ENCODE results near the gene DYNC2I2.

DYNC2I2 gene

DNA sequence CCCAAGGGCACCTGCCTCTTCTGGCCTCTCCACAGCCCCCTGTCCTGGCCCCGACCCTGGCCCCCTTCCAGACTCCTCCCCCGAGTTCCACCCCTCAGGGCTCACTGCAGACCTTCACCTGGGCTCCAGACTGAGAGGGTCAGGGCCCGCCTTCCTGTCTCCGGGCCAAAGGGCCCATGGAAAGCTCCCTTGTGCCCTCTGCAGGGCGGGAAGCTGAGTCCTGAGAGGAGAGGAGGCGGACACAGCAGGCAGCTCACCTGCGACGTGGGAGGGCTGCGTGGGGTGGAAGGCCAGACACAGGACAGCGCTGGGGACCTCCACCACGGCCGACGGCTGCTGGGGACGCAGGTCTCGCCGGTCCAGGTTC is 20.6 kb downstream of the DYNC2I2 start:
- DNase-seq = no peak
- no peak overlapping the region for H3K4me3 Mint-ChIP-seq

DNA sequence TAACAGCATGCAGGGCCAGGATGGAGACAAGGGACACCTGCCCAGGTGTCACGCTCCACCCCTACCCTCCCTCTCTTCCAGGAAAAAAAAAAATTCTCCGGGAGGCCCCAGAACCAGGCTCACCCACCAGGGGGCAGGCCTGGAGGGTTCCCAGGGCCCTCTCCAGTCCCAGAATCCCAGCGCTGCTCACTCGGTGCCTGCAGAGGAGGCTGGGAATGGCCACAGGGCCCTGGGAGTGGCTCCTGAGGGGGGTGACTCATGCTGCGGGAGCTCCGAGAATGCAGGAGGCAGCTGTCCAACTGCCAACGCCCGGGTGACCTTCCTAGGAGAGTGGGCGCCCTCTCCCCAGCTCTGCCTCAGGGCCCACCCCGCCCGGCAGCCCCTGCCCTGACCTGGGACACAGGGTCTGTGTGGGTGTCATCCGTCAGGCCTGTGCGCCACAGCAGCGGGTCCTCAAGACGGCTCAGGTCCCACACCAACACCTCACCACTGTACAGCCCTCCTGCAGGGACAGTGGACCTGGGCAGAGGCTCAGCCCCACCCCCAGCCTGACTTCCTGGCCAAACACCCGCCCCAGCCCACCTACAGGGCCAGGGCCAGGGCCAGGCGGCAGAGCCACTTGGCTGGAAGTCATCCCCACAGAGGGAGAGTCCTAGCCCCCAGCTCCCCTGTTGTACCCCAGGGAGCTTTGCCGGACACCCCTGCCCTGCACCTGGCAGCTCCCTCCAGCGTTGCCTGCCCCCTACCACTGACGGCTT is 21.2 kb downstream of the DYNC2I2 start:
- Mint-ChIP-seq H3K36me3 (peaks cover 28% of the 10 kb centered on the region), H3K27ac (no peak overlapping the region), H3K9me3 (no peaks in the 10 kb centered on the region), H3K4me3 (no peak overlapping the region), H3K27me3 (no peaks in the 10 kb centered on the region), H3K4me1 (no peaks in the 10 kb centered on the region)
- CTCF ChIA-PET = interaction anchor here (0.6 to 0.9 kb wide), 2 partner anchors 98 to 284 kb away, joined by 3 read pairs; no protein-coding TSS in a partner anchor
- DNase-seq = no peak

More for the DNA sequence above, 20.6 kb downstream of the DYNC2I2 start:
- CTCF ChIA-PET = no interaction called here
- Mint-ChIP-seq H3K4me1 (no peaks in the 10 kb centered on the region), H3K9me3 (no peaks in the 10 kb centered on the region), H3K27me3 (no peaks in the 10 kb centered on the region), H3K27ac (no peak overlapping the region), H3K36me3 (peaks cover 28% of the 10 kb centered on the region)

DNA sequence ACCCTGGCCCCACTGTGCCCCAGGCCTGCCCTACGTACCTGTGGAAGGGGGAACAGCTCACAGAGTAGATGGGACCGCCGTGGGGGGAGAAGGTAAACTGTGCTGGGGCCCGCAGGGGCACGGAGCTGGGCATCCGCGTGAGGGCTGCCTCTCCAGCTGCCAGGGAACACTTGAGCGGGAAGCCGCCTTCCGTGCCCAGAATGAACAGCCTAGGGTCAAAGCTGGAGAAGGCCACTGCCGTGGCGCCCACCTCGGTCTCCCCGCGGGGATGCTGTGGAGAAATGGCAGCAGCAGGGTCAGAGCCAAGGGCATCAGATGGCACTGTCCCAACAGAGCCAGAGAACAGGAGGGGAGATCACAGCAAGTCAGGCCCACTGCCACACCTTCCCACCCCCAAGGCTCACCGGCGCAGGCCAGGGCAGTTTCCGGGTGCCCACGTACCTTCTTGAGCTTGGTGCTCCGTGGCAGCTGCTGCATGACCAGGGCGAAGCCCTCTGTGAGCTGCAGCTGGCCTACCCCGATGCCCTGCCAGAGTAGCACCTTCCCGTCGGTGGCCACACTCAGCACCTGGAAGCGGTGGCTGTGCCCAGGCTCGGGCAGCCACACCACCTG is 21.9 kb downstream of the DYNC2I2 start:
- CTCF ChIA-PET = interaction anchor here (0.6 to 0.9 kb wide), 2 partner anchors 97 to 285 kb away, joined by 3 read pairs; no protein-coding TSS in a partner anchor
- H3K4me3 Mint-ChIP-seq = no peak overlapping the region
- no peak for DNase-seq
- H3K4me1 Mint-ChIP-seq = no peaks in the 10 kb centered on the region
- no peaks in the 10 kb centered on the region for H3K9me3 Mint-ChIP-seq
- no peaks in the 10 kb centered on the region for H3K27me3 Mint-ChIP-seq
- no peak overlapping the region for H3K27ac Mint-ChIP-seq
- peaks cover 33% of the 10 kb centered on the region for H3K36me3 Mint-ChIP-seq

DNA sequence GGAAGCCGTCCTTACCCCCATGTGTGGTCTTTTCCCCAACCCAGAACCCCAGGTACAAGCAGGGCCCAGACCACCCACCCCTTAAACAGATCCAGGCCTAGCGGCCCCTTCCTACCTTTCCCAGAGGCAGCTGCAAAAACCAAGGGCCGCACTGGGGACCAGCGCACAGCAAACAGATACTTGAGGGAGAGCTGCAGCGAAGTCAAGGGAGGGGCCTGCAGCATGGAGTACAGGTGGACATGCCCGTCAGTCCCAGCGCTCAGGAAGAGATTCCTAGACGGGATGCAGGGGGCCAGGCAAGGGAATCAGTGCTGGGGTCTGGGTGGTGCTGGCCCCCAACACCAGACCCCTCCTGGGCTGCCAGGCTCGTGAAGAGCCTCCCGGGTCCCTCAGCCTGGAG is 22.5 kb downstream of the DYNC2I2 start:
- H3K36me3 Mint-ChIP-seq = peaks cover 38% of the 10 kb centered on the region
- CTCF ChIA-PET = no interaction called here
- no peaks in the 10 kb centered on the region for H3K27me3 Mint-ChIP-seq
- no peak overlapping the region for H3K4me3 Mint-ChIP-seq
- no peak for DNase-seq
- H3K9me3 Mint-ChIP-seq = no peaks in the 10 kb centered on the region
- no peaks in the 10 kb centered on the region for H3K4me1 Mint-ChIP-seq
- H3K27ac Mint-ChIP-seq = no peak overlapping the region

DNA sequence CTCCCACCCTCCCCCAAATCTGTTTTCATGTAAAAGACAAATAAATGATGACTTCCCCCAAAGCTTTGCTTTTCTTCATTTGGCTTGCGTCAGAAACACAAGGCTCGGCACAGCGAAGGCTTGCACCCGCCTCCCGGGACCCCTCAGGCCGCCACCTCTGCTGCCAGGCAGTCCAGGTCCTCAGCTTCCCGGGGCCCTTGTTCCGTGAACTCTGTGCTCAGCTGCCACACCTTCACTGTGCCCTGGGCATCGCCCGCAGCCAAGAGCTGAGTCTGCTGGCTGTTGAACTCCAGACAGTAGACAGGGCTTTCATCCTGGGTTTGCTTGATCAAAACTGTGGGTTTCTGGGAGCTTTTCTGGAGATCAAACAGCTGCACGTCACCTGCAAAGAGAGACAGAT is 23.0 kb downstream of the DYNC2I2 start:
- no peaks in the 10 kb centered on the region for H3K4me1 Mint-ChIP-seq
- no peaks in the 10 kb centered on the region for H3K9me3 Mint-ChIP-seq
- H3K27me3 Mint-ChIP-seq = no peaks in the 10 kb centered on the region
- DNase-seq = no peak
- no peak overlapping the region for H3K27ac Mint-ChIP-seq
- H3K36me3 Mint-ChIP-seq = peaks cover 43% of the 10 kb centered on the region
- no peak overlapping the region for H3K4me3 Mint-ChIP-seq
- CTCF ChIA-PET = interaction anchor here (0.6 to 1.3 kb wide), 2 partner anchors 91 to 600 kb away, joined by 3 read pairs; partner anchors contain the start of gene ZDHHC12

DNA sequence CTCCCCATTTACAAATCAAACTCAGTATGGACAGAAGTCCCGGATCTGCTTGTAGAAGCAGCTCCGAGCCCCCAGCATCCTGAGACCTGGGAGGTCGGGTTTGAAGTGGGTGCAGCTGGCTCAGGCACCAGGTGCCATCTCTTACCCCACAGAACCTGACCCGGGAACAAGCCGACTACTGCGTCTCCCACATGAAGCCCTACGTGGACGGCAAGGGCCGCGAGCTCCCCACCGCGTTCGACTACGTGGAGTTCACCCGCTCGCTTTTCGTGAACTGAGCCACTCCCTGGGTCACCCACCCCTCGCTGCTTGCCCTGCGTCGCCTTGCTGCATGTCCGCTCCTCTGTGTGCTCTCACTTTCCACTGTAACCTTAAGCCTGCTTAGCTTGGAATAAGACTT is 23.6 kb downstream of the DYNC2I2 start:
- Mint-ChIP-seq H3K36me3 (peaks cover 41% of the 10 kb centered on the region), H3K27me3 (no peaks in the 10 kb centered on the region), H3K4me1 (no peaks in the 10 kb centered on the region), H3K9me3 (no peaks in the 10 kb centered on the region), H3K27ac (no peak overlapping the region), H3K4me3 (no peak overlapping the region)
- DNase-seq = no peak
- CTCF ChIA-PET = interaction anchor here (0.6 to 1.3 kb wide), 2 partner anchors 91 to 599 kb away, joined by 3 read pairs; partner anchors contain the start of gene ZDHHC12

DNA sequence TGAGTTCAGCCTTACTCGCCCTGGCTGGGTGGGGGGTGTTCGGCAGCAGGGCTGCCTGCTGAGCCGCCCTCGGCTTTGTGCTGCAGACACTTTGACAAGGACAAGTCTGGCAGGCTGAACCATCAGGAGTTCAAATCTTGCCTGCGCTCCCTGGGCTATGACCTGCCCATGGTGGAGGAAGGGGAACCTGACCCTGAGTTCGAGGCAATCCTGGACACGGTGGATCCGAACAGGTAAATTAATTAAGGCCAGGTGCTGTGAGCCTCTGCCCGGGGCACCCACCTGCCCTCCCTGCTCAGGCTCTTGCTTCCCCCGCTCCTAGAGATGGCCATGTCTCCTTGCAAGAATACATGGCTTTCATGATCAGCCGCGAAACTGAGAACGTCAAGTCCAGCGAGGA is 24.2 kb downstream of the DYNC2I2 start:
- H3K36me3 Mint-ChIP-seq = peaks cover 43% of the 10 kb centered on the region
- H3K27ac Mint-ChIP-seq = no peak overlapping the region
- DNase-seq = no peak
- H3K27me3 Mint-ChIP-seq = no peaks in the 10 kb centered on the region
- no peak overlapping the region for H3K4me3 Mint-ChIP-seq
- no peaks in the 10 kb centered on the region for H3K4me1 Mint-ChIP-seq
- CTCF ChIA-PET = interaction anchor here (1.3 kb wide), 1 partner anchor 92 kb away, joined by 3 read pairs; the partner anchor contains the start of gene ZDHHC12
- no peaks in the 10 kb centered on the region for H3K9me3 Mint-ChIP-seq

DNA sequence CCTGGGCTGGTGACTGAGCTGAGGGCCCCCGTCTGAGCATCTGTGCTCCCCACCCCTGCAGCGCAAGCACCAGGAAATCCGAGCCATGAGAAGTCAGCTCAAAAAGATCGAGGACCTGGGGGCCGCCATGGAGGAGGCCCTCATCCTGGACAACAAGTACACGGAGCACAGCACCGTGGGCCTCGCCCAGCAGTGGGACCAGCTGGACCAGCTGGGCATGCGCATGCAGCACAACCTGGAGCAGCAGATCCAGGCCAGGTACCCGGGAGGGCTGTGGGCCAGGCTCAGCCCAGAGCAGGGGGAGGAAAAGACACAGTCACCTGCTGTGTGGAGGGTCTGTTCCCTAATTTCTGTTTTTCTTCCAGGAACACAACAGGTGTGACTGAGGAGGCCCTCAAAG is 24.6 kb downstream of the DYNC2I2 start:
- Mint-ChIP-seq H3K27me3 (no peaks in the 10 kb centered on the region), H3K36me3 (peaks cover 43% of the 10 kb centered on the region), H3K4me1 (no peaks in the 10 kb centered on the region), H3K27ac (no peak overlapping the region), H3K9me3 (no peaks in the 10 kb centered on the region), H3K4me3 (no peak overlapping the region)
- DNase-seq = no peak
- CTCF ChIA-PET = no interaction called here

DNA sequence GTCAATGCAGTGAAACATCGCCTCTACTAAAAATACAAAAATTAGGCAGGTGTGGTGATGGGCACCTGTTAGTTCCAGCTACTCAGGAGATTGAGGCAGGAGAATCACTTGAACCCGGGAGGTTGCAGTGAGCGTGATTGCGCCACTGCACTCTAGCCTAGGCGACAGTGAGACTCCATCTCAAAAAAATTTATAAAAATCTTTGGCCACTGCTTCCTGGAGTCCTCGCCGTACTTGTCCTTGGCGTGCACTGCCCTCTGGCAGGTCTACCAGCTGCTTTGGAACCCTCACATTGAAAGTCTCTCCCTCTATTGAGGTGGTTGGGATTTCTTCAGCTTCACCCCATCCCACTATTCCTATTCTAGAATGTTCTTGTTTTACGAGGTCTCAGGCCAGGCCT is 25.0 kb downstream of the DYNC2I2 start:
- peaks cover 44% of the 10 kb centered on the region for H3K36me3 Mint-ChIP-seq
- no peaks in the 10 kb centered on the region for H3K27me3 Mint-ChIP-seq
- CTCF ChIA-PET = no interaction called here
- no peak overlapping the region for H3K4me3 Mint-ChIP-seq
- no peak for DNase-seq
- H3K27ac Mint-ChIP-seq = no peak overlapping the region
- H3K4me1 Mint-ChIP-seq = no peaks in the 10 kb centered on the region
- H3K9me3 Mint-ChIP-seq = no peaks in the 10 kb centered on the region

DNA sequence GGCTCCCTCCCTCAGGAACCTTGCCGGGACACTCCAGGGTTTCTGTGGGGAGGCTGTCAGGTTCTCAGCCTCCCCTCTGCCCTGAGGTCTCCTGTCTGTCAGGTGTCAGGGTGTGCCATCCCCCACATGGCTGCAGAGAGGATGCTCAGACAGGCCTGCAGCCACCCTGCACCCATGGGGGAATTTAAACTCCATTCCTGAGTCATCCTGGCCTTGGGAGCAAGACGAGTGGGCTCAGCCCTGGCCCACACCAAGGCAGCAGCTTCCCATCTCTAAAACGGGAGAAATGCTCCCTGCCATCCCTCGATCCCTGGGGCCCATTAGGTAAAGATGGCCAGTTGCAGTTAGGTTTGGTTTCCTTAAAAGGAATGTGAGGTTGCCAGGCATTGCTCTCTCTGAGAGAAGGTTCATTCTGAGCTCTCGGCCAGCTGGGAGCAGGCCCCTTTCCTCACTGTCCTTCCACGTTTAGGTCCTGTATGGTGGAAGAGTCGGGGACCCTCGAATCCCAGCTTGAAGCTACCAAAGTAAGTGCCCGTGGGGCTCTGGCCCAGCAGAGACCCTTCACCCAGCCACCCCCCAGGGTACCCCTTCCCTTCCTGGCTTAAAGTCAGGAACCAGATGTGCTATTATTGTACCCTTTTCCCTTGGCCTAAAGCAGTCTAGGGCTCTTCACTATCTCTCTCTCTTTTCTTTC is 26.6 kb downstream of the DYNC2I2 start:
- H3K4me3 Mint-ChIP-seq = no peak overlapping the region
- peak overlapping the region; percentile 71 for H3K27ac Mint-ChIP-seq
- CTCF ChIA-PET = no interaction called here
- peaks cover 58% of the 10 kb centered on the region for H3K36me3 Mint-ChIP-seq
- H3K27me3 Mint-ChIP-seq = no peaks in the 10 kb centered on the region
- no peaks in the 10 kb centered on the region for H3K9me3 Mint-ChIP-seq
- no peaks in the 10 kb centered on the region for H3K4me1 Mint-ChIP-seq
- no peak for DNase-seq

DNA sequence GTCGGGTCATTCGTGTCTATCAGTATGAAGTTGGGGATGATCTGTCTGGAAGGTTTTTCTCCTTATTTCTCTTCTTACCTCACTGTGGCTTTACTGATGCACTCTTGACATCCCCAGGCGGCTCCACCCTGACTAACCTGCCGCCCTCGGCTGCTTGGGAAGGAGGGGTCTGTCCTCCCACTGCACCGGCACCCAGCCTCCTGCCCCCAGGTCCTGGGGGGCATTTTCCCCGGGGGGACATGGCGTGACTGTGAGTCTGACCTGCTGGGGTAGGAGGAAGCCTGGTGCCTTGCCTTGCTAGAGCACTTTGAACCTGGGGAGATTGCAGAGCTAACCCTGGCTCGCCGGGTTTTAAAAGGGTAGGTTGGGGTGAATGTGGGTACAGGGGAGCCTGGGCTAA is 27.5 kb downstream of the DYNC2I2 start:
- Mint-ChIP-seq H3K9me3 (no peaks in the 10 kb centered on the region), H3K36me3 (peaks cover 63% of the 10 kb centered on the region), H3K27ac (peak overlapping the region; percentile 42), H3K4me1 (no peaks in the 10 kb centered on the region), H3K27me3 (no peaks in the 10 kb centered on the region), H3K4me3 (no peak overlapping the region)
- no peak for DNase-seq
- CTCF ChIA-PET = no interaction called here

DNA sequence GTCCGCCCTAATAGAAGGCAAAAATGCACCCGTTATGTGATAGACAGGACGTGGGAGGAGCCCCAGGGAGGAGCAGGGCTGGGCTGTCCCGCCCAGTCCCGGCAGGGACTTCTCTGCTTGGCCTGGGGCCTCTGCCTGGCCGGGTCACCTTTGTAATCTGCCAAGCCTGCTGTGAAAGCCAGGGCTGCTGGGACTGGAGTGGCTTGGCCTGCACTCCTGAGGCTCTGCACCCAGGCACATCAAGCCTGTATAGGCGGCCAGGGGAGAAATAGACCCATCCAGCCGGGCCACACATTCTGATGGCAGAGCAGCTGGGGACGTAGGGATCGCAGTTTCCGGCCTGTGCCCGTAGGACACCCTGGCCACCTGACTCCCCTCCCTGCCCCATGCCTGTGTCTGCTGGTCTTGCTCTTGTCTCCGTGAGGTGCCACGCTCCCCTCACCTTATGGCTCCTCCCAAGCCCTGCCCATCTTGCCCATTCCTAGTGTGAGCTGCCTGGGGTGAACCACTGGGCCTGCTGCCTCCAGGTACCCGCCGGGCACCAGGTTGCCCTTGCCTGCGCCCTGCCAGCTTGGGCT is 28.1 kb downstream of the DYNC2I2 start:
- H3K27ac Mint-ChIP-seq = peak overlapping the region; percentile 42
- no peak overlapping the region for H3K4me3 Mint-ChIP-seq
- DNase-seq = no peak
- CTCF ChIA-PET = no interaction called here
- no peaks in the 10 kb centered on the region for H3K27me3 Mint-ChIP-seq
- H3K36me3 Mint-ChIP-seq = peaks cover 59% of the 10 kb centered on the region
- no peaks in the 10 kb centered on the region for H3K9me3 Mint-ChIP-seq
- H3K4me1 Mint-ChIP-seq = no peaks in the 10 kb centered on the region

DNA sequence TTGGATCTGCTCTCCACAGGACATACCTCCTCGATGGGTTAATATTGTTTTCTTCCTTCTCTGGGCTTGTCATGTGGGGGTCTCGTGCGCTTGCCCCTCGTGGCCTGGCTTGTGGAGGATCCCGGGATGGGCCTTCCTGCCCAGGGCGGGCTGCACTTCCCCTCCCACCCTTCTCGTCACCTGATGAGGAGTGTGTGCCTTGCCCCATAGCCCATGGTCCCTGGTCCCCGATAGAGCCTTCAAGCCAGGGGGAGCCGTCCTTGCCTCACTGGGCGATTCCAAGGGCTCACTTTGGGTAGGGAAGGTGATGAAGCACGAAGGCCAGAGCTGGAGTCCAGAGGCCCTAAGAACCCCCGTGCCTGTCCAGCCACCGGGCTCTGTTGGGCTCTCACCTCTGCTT is 28.7 kb downstream of the DYNC2I2 start:
- Mint-ChIP-seq H3K27ac (no peak overlapping the region), H3K27me3 (no peaks in the 10 kb centered on the region), H3K9me3 (no peaks in the 10 kb centered on the region), H3K4me3 (no peak overlapping the region), H3K4me1 (no peaks in the 10 kb centered on the region), H3K36me3 (peaks cover 54% of the 10 kb centered on the region)
- CTCF ChIA-PET = no interaction called here
- no peak for DNase-seq

DNA sequence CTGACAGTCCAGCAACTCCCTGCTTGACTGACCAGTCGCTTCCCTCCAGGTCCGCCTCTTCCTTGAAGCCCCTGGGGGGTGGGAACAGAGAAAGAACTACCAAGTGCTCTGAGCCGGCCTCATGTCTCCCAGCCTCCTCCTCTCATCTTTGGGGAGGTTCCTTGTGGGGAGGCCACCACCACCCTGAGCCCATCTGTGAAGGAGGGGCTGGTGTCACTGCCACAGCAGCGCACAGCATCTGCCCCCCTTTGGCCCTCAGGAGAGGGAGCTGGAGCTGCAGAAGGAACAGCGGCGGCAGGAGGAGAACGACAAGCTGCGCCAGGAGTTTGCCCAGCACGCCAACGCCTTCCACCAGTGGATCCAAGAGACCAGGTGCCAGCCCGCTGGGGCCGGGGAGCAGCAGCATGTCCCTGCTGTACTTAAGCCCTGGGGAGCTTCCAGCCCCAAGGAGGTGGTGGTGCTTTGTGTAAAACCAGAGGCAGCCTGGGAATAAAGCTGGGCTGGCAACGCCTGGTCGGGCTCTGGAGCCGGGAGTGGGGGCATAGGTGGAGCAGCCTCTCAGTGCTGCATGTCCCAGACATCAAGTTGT is 29.4 kb downstream of the DYNC2I2 start:
- Mint-ChIP-seq H3K4me3 (no peak overlapping the region), H3K27me3 (no peaks in the 10 kb centered on the region), H3K27ac (no peak overlapping the region), H3K36me3 (peaks cover 48% of the 10 kb centered on the region), H3K9me3 (no peaks in the 10 kb centered on the region), H3K4me1 (no peaks in the 10 kb centered on the region)
- CTCF ChIA-PET = no interaction called here
- no peak for DNase-seq

All from activated naive CD4-positive, alpha-beta T cell treated with anti-CD3 and anti-CD28 coated beads, Interleukin-2, amount 10 ng/mL, durations not matched to agents 7 days and 5 days (primary cell).